RPMI7951 (cell line): ENCODE data around the gene IPO13. TPM values are rescaled to one million over a fixed set of nuclear protein-coding genes. Genes with fewer than 3 reads are reported as not detected.
A peak's percentile ranks its signal among the peaks of the same experiment; 100 is the strongest.

ENCODE experiments used
- DNase-seq: peaks from one replicate; pipeline ENCODE4 v3.0.0-alpha.2; 2012; ENCODE audit warnings: low read depth
- total RNA-seq: library from RNA; depleted of rRNA; stranded (reverse); fragments of >200 nt; shearing (Covaris generic); gene quantifications from 2 replicates; pipeline ENCODE4 v1.2.3, GENCODE V29; 2014; rRNA removed

The IPO13 gene
- total RNA-seq, 1 experiment from 2014 or later: 25.8 TPM

DNA sequence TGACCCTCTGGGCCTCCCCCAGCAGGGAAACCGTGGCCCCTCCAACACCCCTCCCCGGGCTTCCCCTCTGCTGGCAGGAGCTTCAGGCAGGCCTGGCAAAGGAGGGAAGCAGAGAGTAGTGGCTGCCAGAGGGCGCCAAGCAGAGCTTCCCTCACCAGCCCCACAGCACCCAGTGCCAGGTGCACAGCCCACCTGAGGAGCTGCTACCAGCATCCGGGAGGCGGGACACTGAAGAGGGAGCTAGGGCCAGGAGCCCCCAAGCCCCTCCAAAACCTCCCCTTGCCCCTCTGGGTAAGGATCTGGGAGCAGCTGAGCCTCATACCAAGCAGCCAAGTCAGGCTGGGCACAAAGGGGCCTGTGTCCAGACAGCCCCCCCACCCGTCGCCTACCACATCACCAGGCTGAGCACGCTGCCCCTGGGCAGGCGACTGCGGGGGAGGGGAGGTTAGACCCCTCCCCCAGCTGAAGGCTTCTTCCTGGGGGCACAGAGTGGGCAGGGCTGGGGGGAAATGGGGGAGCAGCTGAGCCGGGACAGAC, 64.3 kb downstream of the IPO13 start:
- DNase-seq: no peak

DNA sequence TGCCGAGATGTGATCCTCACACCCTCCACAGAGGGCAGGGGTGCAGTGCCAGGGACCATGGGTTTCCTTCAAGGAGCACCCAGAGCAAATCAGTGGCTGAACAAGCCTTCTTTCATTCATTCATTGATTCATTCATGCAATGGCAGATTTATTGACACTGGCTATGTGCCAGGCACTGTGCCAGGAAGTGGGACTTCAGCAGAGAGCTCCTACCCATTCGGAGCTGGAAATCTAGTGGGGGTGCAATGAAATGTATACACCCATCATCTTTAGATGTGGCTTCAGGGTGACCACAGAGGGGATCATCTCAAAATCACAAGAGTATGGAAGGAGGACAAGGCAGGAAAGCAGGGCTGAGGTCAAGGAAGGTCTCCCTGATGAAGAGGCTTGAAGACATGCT, 65.7 kb downstream of the IPO13 start:
- peak; percentile 25 for DNase-seq

DNA sequence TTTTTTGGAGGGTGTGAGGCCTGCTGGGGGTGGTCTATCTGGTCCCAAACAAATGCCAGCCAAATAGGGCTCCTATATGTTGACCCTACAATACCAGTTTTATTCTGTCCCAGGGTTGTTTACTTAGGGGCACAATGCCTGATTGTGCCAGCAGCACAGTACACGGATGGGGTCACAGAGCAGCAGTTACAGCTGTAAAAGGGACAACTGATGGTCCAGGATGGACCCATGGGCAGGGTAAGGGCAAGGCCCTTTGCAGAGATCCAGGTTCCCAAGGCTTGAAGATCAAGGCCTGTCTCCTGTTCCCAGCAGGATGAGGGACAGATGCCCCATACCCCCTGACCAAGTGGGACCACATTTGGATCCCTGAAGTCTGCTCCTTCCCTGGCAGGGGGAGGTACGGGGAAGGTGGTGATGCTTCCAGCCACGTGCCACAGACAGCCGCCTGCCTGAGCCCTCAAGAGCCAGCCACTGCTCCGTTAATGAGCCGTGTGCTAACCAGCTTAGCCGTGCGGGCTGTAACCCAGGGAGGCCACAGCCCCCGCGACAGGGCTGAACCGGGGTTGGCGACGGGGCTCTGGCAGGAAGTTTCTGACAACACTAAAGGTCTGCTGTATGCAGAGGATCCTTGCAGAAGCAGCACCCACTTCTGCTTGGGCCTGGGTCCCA, 66.3 kb downstream of the IPO13 start:
- DNase-seq: no peak

DNA sequence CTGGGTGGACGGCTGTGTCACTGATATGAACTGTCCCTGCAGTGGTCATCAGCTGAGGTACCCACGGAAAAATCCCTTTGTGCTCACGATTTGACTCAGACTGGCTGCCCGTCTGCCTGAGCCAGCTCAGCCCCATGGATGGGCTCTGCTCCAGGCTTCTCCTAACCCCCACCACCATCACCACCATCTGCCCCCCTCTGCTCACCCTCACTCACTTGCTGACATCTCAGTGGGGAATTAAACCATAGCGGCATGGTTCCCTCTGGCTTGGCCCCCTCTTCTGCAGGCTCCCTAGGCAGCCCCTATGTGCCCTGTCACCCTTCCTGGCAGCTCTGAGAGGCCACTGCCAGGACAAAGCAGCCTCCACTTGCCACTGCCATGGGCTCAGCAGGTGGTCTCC, 67.2 kb downstream of the IPO13 start:
- no peak for DNase-seq

DNA sequence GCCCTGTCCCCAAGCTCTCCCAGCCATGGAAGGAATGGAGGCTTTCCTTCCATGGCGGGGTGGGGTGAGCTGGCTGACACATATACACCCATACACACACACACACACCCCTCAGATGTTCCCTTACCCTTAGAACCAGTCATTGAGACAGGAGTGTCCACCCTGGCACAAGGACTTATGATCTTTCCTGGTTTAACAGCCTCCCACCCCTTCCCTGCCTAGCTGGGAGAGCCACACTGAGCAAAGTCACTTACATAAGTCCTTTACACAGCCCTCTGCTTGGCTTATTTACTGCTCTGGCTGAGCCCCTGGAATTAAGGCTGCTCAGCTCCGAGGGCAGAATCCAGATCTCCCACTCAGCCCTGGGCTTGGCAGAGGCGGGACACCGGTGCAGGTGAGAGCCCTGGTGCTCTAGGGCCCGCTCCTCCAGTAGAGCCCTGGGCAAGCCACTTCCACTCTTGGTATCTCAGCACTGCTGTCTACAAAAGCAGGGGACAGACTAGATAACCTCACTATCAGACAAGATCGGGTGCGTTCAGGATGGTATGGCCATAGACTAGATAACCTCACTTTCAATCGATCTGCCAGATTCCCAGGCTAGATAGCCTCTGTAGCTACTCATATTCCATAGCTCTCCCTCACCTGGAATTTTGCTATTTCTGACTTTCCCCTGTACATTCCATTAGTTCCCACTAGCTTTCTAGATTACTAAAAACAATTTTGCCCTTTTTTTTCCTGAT, 67.8 kb downstream of the IPO13 start:
- no peak for DNase-seq

DNA sequence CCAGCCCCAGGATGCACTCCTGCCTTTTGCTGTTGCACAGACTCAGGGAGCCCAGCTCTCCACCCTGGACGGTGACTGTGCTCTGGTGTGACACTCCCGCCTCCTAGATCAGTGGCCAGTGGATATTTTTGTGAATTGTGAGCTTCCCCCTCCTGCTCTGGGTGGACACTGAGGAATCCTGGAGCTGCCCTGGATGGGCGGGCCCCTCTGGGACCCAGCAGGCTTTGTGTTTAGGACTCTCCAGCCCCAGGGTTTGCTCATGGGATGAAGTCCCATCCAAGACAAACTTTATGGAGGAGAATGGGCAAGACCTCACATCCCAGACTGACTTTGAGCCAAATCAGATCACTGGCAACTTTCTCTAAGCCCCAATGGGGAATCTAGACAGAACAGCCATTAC, 68.5 kb downstream of the IPO13 start:
- DNase-seq: no peak

DNA sequence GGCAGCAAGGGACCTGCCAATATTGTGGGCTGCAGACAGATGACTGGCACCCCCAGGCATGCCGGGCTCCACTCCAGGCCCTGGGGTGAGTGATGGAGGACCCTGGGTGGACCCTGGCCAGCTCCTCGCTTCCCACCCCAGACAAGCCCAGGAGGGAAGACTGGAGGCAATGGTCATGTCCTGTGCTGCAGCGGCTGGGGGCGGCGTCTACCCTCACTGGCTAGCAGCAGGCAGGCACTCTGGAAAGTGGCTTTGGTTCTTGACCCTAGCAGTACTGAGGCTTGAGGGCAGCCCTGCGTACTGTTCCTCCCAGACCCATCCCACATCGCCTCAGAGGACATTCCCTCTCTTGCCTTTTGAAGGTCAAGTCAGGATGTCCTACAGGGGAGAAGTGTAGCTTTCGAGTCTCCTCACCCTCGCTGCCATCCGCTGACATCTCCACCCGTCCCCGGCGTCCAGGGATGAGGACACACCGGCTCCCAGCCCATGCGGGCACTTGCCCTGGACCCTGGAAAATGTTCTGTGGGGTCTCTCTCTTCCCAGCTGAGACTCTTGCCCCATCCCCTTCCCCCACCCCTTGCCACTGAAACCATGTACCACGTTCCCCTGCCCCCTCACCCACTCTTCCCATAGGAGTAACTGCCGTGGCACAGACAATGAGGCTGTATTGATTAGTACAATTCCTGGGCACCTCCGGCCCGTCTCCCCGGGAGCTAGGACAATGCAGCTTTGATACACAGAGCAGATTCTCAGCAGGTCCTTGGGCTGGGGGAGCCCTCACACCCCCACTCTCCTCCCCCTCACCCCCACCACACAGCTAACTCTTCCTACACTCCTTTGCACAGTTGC, 69.5 kb downstream of the IPO13 start:
- DNase-seq: no peak

DNA sequence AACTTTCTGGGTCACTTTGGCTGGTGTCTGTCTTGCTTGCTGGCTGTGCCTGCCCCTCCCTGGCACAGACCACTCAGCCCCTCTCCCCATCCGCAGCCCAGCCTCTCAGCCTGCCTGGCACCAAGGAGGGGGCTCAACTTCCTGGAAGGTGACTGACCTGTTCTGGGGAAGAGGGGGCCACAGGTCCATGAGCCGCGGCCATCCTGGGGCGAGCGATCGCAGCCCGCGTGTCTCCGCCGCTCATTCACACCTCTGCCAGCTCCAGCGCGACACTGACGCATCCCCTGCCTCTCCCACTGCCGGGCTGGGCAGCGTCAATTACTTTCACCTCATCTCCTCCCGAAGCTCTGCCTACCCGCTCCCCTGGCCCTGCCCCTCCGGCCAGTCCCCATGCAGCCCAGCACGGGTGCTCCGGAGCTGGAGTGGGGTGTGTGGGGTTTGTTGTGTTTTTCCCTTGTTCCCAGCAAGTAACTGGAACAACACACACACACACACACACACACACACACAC, 70.2 kb downstream of the IPO13 start:
- DNase-seq: no peak

Other genes starting within 250 kb of the IPO13 start
- gene ST3GAL3, start 239.4 kb upstream of the IPO13 start, total RNA-seq: 14.7 and 15.6 TPM in 2 replicates
- gene ARTN, start 13.1 kb upstream of the IPO13 start, total RNA-seq: 9.1 and 10.7 TPM in 2 replicates
- gene DPH2, start 23.1 kb downstream of the IPO13 start, total RNA-seq: 25.5 and 27.6 TPM in 2 replicates
- gene ATP6V0B, start 28.0 kb downstream of the IPO13 start, total RNA-seq: 221 and 293 TPM in 2 replicates
- 69.8 and 78.1 TPM in 2 replicates for gene B4GALT2, start 32.3 kb downstream of the IPO13 start, total RNA-seq
- 5.5 and 5.9 TPM in 2 replicates for gene CCDC24, start 44.6 kb downstream of the IPO13 start, total RNA-seq
- gene SLC6A9, start 84.5 kb downstream of the IPO13 start, total RNA-seq: 8.2 and 8.9 TPM in 2 replicates
- 0.68 and 1.2 TPM in 2 replicates for gene KLF17, start 171.9 kb downstream of the IPO13 start, total RNA-seq
- not detected in 2 replicates for gene KLF18, start 194.7 kb downstream of the IPO13 start, total RNA-seq